COLO668 (cell line): ENCODE measurements around the gene FNIP1.
A peak's percentile ranks its signal among the peaks of the same experiment; 100 is the strongest.
"Not testable (repeated sequence)": the region's sequence is repeated elsewhere in the genome, so short reads cannot be mapped to it uniquely, and the experiment has no call there.

Experiments
- DNase-seq: peaks from one replicate; lab custom pipeline; 2025; ENCODE audit not compliant: unreplicated experiment; lab: John Stamatoyannopoulos, UW

Gene FNIP1

DNA sequence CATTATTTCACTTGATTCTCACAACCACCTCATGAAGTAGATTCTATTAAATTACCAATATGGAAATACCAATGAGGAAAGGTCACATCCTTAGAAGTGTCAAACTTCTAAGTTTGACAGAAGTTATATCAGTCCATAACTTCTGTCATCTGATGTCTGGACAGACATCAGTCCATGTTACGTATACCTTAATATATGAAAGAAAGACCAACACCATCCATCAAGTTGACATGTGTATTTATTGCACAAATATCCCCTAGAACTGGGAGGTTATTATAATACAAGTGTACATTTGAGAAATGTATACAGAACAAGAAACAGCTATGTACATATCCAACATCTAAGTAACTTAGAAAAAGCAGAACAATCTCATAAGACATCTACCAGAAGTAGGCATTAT lies 155.3 kb downstream of the FNIP1 start:
- DNase-seq = no peak

DNA sequence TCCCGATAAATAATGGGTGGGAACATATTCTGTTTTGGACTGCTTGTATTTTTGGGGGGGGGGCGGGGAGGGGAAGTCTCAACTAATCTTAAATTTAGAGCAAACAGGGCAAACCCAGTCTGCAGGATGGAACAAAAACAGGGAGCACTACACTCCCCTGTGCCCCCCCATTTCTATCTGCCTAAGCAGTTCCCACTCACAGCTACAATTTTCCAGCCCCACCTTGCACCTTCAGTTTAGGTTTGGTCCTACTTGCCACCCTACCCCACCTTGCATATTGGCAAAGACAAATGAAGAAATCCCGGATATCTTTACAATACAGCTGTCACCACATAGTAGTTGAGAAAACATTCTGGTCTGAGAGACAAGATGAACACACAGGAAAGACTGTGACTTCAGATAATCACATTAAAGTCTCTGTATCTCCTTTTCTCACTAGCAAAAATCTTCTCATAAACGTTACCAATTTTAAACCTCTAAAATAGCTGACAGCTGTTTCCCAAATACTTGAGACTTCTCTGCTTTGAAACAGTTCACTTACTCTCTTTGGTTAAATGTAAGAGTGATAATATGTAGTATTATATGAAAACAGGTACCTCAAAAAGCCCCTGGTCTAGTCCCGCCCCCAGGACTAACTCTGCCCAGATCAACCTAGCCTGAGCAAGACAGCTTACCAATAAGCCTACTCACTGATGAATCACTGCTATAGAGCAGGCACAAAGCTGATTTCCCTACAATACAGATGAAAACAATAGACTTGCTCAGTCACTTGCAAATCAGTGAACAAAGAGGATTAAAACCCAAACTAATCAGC lies 156.6 kb downstream of the FNIP1 start:
- DNase-seq = no peak

DNA sequence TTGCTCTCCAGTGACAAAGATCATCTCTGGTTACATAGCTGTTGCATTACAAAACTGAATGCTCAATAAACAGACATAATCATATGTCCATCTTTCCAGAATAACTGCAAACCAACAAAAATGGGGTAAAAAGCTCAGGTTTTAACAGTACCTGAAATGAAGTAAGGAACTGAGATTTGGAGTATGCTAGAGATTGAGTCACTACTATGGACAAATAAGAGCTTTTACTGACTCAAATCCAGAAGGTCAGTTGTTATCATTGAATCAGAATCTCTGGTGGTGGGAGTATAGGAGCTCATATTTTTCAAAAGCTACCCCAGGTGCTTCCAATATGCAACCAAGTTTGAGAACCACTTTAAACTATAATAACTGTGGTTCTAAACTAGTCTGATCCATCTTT lies 157.7 kb downstream of the FNIP1 start:
- DNase-seq = no peak

DNA sequence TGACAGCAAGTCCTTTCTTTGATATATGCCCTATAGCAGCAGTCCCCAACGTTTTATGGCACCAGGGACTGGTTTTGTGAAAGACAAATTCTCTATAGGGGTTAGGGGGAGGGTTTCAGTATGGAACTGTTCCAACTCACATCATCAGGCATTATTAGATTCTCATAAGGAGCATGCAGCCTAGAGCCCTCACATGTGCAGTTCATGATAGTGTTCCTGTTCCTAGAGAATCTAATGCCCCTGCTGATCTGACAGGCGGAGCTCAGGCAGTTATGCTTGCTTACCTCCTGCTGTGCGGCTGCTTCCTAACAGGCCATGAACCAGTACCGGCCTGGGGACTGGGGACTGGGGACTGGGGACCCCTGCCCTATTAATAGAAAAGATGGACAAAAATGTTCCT lies 159.1 kb downstream of the FNIP1 start:
- DNase-seq = no peak

DNA sequence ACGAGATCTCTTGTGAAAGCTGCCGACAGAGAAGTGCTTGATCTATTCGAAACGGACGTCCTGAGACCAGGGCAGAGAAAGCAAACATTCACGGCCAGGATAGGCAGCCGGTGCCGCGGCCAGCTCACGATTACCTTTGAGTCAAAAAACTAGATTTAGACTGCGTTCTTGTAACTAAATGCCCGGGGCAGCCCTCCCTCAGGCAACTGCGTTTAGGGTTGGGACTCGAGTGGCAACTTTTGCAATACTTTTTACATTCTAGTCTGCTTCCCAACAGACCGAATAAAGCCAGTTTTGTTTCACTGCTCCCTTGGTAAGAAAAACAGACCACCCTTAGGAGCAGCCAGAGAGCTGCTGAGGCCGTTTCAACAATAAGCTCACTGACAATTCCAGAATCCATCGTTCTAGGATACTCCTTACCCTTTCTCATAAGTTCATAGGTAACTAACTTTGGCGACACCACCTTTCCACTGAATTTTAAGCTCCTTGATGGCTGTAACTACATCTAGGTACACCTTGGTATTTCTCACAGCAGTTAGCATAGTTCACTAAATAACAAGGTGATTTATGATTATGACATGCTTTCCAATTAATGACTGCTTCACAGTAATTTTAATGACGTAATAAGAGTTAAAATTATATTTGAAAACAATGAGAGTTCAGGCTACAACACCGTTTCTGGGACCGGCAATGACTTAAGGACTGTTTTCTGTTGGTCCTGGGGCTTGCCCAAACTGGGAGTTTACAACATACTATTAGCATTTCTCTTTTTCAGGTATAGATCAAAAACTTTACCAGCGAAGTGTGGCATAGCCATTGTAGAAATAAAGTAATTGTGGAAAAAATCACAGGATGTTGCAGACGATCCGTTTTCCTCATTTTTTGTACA lies 160.9 kb downstream of the FNIP1 start:
- no peak for DNase-seq

DNA sequence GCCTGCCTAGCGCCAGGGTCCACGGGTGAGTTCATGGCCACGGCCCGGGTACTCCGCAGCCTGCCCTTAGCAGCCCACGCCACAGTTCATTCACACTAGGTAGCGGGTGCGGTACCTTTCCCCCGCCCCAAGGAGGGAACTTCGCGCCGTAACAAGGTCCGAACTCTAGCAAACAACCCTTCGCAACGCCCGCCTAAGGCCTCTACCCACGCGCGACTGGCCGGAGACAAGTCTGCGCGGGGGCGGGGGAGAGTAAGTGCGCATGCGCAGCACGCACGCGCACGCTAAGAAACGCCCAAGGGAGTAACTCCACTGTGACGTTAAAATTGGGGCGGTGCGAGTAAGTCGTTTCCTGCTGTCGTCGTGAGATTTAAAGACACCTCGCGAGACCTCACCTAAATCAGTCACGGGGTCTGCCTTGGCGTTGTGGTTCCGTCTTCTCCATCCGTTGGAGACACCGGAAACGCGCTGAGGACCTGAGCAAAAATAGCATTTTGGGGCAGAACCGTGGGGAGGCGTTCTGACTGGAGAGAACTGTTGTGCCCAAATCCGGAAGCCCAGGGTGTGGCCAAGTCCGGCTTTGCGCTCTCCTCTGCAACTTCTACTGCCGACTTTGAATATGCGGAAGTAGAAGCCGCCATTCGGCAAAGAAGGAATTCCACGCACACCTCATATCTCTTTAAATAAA lies 161.7 kb downstream of the FNIP1 start, which contains the start of gene RAPGEF6:
Gene RAPGEF6, minus strand, starts transcription at position 234 of the 688 bp plus-strand sequence. Its CDS starts 199 bp downstream, at position 35.
- DNase-seq = peak; percentile 93

DNA sequence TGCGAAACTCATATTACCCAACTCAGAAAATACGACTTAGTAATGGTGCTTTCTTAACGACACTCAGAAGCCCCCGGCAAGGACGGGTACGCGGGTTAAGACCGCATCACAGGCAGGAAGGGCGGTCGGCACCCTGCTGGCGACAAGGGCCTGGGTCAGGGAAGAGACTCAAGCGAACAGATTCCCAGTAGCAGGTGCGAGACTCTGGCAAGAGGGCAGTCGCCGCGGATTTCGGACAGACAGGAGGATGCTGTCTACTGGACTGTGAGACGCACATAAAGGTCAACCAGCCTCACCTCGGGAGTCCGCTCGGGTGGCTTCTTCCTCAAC lies 162.2 kb downstream of the FNIP1 start:
- peak; percentile 51 for DNase-seq

DNA sequence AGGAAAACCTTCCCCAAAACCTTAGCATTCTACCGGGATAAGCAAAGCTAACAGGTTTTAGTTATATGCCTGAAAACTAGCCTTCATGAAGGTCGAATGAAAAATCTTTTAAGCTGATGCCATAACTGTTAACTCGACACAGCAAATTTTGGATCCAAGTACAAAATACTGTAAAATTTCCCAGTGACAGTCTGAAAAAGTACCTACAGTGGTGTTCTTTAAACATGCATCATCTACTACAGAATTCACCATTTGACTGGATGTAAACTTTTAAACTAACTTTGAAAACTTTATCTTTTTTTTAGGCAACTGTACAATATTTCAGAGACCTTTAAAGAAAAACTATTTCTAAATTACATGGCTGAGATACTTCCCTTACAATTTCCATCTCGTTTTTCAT lies 162.6 kb downstream of the FNIP1 start:
- no peak for DNase-seq

DNA sequence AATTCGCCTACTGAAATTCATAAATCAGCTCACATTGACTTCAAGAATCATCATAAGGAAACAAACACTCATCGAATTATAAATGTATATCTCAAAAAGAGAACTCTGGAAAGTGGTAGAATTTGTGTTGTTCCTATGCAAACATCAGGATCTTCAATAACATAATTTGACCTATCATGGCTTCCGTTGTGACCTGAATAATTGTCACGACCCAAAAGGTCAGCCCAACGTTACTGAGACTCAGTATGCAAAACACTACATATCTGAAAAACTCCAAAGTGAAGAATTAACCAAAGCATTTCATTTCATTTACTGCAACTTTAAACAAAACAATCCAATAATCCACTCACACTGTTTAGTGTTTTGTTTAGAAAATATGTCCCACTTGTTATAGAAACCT lies 163.0 kb downstream of the FNIP1 start:
- no peak for DNase-seq

DNA sequence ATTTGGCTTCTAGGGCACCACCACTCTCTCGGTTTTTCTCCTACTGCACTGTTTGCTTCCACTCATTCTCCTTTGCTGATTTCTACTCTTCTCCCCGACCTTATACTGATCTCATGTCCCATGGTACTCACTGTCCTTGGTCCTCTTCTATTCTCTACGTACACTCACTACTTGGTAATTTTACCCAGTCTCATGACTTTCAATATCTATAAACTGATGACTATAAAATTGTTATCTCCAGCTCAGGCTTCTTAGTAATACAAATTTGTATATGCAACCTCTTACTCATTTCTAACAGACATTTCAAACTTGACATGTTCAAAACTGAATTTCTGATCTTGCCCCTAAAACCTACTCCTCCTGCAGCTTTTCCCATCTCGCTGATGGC lies 165.9 kb downstream of the FNIP1 start:
- no peak for DNase-seq

DNA sequence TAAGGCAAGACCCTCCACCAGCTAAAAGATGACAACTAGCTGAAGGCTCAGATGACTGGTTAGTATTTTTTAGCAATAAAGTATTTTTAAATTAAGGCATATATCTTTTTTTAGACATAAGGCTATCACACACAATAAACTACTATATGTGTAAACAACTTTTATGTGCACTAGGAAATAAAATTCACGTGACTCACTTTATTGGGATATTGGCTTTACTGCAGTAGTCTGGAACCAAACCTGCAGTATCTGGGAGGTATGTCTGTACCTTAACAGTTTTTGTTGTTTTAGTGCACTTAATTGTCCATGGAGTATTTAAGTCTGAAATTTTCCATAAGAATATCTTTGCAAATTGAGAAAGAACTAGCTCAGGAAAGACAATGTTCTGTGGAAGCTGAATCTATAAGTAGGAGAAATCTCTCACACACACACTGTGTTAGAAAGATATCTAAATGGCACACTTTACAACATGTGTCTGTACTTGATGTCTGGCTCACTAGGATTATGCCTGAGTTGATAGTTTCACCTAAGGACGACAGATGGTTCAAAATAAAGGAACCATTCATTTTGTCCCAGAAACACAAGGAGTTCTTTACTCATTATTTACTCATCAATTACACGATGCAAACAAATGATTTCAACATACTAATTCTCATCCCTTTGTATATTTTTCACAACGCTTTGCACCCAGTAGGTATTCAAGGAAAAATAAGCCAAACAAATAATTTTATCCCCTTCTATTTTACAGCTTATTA lies 166.4 kb downstream of the FNIP1 start:
- DNase-seq = no peak

DNA sequence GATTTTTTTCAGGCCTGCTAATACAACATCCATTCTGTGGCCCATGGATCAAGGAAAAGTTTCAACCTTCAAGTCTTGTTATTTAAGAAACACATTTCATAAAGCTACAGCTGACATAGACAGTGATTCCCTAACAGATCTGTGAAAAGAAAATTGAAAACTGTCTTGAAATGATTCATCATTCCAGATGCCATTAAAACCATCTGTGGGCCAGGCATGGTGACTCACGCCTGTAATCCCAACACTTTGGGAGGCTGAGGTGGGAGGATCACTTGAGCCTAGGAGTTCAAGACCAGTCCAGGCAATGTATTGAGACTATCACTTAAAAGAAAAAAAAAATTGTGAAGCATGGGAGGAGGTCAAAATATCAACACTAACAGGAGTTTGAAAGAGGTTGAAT lies 167.8 kb downstream of the FNIP1 start:
- no peak for DNase-seq

DNA sequence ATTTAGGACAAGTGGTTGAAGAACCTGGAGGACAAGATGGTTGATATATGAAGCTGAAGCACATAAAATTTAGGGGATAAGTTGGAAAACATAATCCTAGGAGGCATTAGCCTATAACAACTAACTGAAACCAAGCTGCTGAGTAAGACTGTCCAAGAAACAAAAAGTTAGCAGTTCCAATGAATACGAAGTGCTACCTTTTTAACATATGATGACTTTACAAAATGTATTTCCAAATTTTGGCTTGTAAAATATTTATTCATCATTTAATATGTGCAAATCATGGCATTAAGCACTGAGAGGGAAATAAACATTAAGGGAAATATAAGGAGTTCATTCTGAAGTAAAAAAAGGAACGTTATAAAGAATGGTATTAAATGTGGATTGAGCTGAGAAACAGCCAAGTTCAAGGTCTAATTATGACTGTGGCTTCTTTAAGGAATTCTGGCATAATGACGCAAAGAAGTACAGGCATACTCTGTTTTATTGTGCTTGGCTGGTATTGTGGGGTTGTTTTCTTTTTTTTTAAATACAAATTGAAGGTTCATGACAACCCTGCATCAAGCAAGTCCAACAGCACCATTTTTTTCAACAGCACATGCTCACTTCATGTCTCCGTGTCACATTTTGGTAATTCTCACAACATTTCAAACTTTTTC lies 169.5 kb downstream of the FNIP1 start:
- no peak for DNase-seq

DNA sequence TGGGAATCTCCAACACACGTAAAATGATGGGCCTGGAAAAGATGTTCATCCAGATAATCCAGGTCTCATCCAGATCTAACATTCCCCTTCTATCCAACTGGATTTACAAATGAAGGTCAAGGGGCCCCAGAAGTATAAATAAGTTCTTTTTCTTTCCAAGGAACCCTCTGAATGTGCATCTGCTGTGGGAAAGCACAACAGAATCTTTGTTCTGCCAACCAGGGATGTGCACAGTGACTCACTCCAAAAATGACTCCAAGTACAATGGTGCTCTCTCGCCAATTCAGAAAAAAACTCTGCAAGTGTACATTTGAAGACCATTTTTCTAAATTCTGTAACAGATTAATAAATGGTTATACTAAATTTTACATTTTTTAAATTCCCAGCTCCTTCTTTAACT lies 174.2 kb downstream of the FNIP1 start:
- no peak for DNase-seq

DNA sequence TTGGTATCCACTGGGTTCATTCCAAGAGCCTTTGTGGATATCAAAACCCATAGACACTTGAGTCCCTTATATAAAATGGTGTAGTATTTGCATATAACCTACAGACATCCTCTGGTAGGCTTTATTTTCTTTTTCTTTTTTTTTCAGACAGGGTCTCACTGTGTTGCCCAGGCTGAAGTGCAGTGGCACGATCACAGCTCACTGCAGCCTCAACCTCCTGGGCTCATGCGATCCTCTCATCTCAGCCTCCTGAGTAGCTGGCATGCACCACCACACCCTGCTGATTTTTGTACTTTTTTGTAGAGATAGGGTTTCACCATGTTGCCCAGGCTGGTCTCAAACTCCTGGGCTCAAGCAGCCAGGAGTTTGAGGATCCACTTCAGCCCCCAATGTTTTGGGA lies 175.7 kb downstream of the FNIP1 start:
- not testable (repeated sequence) for DNase-seq

DNA sequence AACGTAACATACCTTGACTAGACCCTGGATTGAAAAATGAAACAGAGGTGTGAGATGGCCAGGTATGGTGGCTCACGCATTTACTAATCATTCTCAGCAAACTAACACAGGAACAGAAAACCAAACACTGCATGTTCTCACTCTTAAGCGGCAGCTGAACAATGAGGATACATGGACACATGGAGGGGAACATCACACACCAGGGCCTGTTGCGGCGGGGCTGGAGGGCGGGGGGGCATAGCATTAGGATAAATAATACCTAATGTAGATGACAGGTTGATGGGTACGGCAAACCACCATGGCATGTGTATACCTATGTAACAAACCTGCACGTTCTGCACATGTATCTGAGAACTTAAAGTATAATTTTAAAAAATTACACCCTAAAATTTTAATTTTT lies 177.7 kb downstream of the FNIP1 start:
- no peak for DNase-seq

DNA sequence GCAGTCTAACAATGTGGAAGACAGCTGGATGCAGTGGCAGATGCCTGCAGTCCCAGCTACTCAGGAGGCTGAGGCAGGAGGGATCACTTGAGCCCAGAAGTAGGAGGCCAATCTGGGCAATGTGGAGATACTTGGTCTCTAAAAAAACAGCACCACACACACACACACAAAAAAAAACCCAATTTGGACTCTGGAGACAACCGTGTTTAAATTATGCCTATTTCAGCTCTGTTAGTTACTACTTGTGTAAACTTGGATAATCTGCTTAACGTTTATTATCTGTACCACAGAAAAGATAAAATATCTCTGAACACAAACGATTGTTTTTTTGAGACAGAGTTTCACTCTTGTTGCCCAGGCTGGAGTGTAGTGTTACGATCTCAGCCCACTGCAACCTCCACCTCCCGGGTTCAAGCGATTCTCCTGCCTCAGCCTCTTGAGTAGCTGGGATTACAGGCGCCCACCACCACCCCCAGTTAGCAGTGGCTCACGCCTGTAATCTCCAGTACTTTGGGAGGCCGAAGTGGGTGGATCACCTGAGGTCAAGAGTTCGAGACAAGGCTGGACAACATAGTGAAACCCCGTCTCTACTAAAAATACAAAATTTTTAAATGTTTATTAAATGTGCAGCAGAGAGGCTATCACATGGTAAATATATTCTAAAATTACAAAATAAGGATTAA lies 179.5 kb downstream of the FNIP1 start:
- DNase-seq = no peak

DNA sequence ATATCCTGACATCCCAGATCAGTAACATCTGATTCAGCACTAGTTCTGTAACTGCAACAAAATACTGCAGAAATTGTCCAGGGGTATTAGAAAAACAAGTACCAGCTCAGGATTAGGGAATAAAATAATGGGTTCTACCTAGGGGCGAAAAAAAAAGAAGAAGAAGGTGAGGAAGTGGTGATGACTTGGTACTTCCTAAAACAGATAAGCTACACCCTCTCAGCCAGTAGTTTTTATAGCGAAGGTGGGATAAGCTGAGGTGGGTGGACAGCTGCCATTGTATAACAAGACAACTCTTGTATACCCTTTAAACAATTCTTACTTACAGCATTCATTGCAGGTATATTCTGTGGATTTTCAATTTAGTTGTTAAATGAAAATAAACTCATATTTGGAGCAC lies 180.9 kb downstream of the FNIP1 start:
- no peak for DNase-seq

DNA sequence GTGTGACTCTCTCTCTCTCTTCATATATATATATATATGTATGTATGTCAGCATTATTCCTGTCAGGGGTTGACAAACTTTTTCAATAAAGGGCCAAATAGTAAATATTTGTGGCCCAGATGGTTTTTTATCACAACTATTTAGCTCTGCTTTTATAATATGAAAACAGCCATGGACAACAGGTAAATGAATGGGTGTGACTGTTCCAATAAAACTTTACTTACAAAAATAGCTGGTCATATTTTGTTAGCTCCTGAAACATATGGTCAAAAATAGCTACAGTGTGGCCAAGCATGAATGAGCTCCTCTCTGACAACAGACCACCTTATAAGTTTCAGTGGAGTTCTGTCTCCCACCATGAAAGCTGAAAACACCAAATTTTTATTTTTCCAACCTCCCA lies 183.4 kb downstream of the FNIP1 start:
- no peak for DNase-seq

DNA sequence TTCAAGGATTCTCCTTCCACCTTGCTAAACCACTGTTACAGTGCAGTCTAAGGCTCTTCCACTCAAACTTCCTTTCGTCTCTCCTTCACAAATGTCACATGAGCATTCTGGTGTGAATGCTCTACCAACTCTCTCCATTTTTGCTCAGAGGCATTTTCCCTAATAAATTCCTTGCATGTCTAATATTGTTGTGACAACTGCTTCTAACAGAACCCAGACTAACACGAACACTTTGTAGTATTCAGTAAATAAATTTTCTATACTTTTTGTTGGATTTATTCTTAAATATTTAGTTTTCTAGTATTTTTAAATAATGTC lies 185.8 kb downstream of the FNIP1 start:
- DNase-seq = no peak
